LNCAP (cell line): ENCODE data around the gene DCAF6.

ENCODE experiments used
- CTCF ChIP-seq: fragments of 450-650 bp; IDR thresholded peaks from 2 replicates; pipeline ENCODE4 v1.5.1; 2017; ENCODE audit warnings: mild to moderate bottlenecking

DCAF6 gene

GRCh38 chr1:167995038-167995437, 58.6 kb downstream of the DCAF6 start:
- TF ChIP-seq CTCF, result no peak

GRCh38 chr1:167996266-167996665, 59.8 kb downstream of the DCAF6 start:
- no peak for TF ChIP-seq CTCF

- no peak for TF ChIP-seq CTCF
Observed at GRCh38 chr1:167997037-167997575, 60.6 kb downstream of the DCAF6 start.

- no peak for TF ChIP-seq CTCF
Observed at GRCh38 chr1:167999877-168000276, 63.4 kb downstream of the DCAF6 start.

- TF ChIP-seq CTCF, result no peak
Observed at GRCh38 chr1:168000656-168001055, 64.2 kb downstream of the DCAF6 start.

GRCh38 chr1:168001213-168001612, 64.7 kb downstream of the DCAF6 start:
- no peak for TF ChIP-seq CTCF

GRCh38 chr1:168004531-168004930, 68.0 kb downstream of the DCAF6 start:
- no peak for TF ChIP-seq CTCF

GRCh38 chr1:168005529-168005928, 69.0 kb downstream of the DCAF6 start:
- no peak for TF ChIP-seq CTCF
